ENCODE measurements around the gene ACOT11. TPM values are rescaled to one million over a fixed set of nuclear protein-coding genes. Genes with fewer than 3 reads are reported as not detected.

Gene ACOT11
- polyA plus RNA-seq, 1 of the 3 experiments (the other 2 are of a cell fraction): 6.9 TPM

GRCh38 chr1:54623216-54624007, 75.4 kb downstream of the ACOT11 start, which contains the start of gene FAM151A:
FAM151A (minus strand) TSS chr1:54623525; CDS start chr1:54623395, 130 bp downstream.
- no peaks in the 10 kb centered on the region for H3K9me2 ChIP-seq
- H3K79me2 ChIP-seq (ENCODE audit: insufficient read depth): no peaks in the 10 kb centered on the region
- no peak within 1 kb of the TSS for H2AFZ ChIP-seq (ENCODE audit: low read depth)
- ChIA-PET POLR2A (no interaction called here), CTCF (interaction anchor here (0.7 kb wide), 1 partner anchor 1904 kb away, joined by 3 read pairs; no protein-coding TSS in a partner anchor)
- no peaks in the 10 kb centered on the region for H3K9me3 ChIP-seq
- no peaks in the 10 kb centered on the region for H3F3A ChIP-seq (replicated peaks; ENCODE audit: insufficient read depth)
- H3K27ac ChIP-seq (ENCODE audit: low read depth in 2 of 2, low read length in 1 of 2): no peak within 1 kb of the TSS
- no peaks in the 10 kb centered on the region for H3K27me3 ChIP-seq (ENCODE audit: insufficient read depth)
- peaks cover 0 to 10% of the 10 kb centered on the region in 2 experiments; a peak in 1 of 4 replicates for H3K4me1 ChIP-seq (ENCODE audit: control insufficient read depth in 1 of 2, insufficient read depth in 2 of 2, low read depth in 1 of 2, low read length in 1 of 2)
- H3K4me2 ChIP-seq: no peak within 1 kb of the TSS
- WGBS (ENCODE audit: low lambda C conversion rate): 81% methylated on average over 11 of the region's 18 CpGs
- H3K9ac ChIP-seq: no peak within 1 kb of the TSS
- no peak within 1 kb of the TSS for H3K4me3 ChIP-seq (ENCODE audit: low read depth in 2 of 2, low read length in 1 of 2)
- H4K20me1 ChIP-seq (ENCODE audit: insufficient read depth): no peaks in the 10 kb centered on the region
- DNase-seq: no peak
- H3K36me3 ChIP-seq (replicated peaks in 1 of 2; ENCODE audit: control insufficient read depth in 1 of 2, insufficient read depth in 2 of 2, low read length in 1 of 2): no peaks in the 10 kb centered on the region
- TF ChIP-seq PBX3 (IDR thresholded peaks at IDR 0.05) (no peak), SIN3A (IDR thresholded peaks at IDR 0.05; ENCODE audit: borderline replicate concordance, low read depth, low read length) (no peak), GATA2 (CRISPR knock-in tag; IDR thresholded peaks at IDR 0.05) (0 out of 2 replicates have a peak, but pooled peaks have one; percentile 28)

- Histone ChIP-seq H3K9ac (no peak overlapping the region), H3K79me2 (ENCODE audit: insufficient read depth) (no peaks in the 10 kb centered on the region), H3K9me2 (no peaks in the 10 kb centered on the region), H3K4me1 (ENCODE audit: control insufficient read depth in 1 of 2, insufficient read depth in 2 of 2, low read depth in 1 of 2, low read length in 1 of 2) (peaks cover 0 to 2% of the 10 kb centered on the region in 2 experiments; a peak in 1 of 4 replicates), H3F3A (replicated peaks; ENCODE audit: insufficient read depth) (no peaks in the 10 kb centered on the region), H3K36me3 (replicated peaks in 1 of 2; ENCODE audit: control insufficient read depth in 1 of 2, insufficient read depth in 2 of 2, low read length in 1 of 2) (no peaks in the 10 kb centered on the region), H4K20me1 (ENCODE audit: insufficient read depth) (no peaks in the 10 kb centered on the region), H3K27me3 (ENCODE audit: insufficient read depth) (no peaks in the 10 kb centered on the region), H3K4me2 (no peak overlapping the region), H2AFZ (ENCODE audit: low read depth) (no peak overlapping the region), H3K4me3 (ENCODE audit: low read depth in 2 of 2, low read length in 1 of 2) (no peak overlapping the region), H3K9me3 (no peaks in the 10 kb centered on the region), H3K27ac (ENCODE audit: low read depth in 2 of 2, low read length in 1 of 2) (no peak overlapping the region)
- ChIA-PET CTCF (no interaction called here), POLR2A (no interaction called here)
- WGBS (ENCODE audit: low lambda C conversion rate): 79% methylated on average over 8 of the region's 8 CpGs
- no peak for TF ChIP-seq RFX5 (IDR thresholded peaks at IDR 0.05; ENCODE audit: low read length)
- TF ChIP-seq RAD21 (IDR thresholded peaks at IDR 0.05; ENCODE audit: low read length): no peak
- no peak for TF ChIP-seq NRF1 (IDR thresholded peaks at IDR 0.05; ENCODE audit: low read depth, low read length)
- TF ChIP-seq JUND (IDR thresholded peaks at IDR 0.05): no peak
- no peak for TF ChIP-seq YY1 (IDR thresholded peaks at IDR 0.05; ENCODE audit: low read depth)
- no peak for TF ChIP-seq EZH2phosphoT487 (IDR thresholded peaks at IDR 0.05; ENCODE audit: borderline replicate concordance, low read depth)
- TF ChIP-seq TAF1 (IDR thresholded peaks at IDR 0.05; ENCODE audit: borderline replicate concordance, low read depth, low read length): no peak
- no peak for TF ChIP-seq ELF1 (IDR thresholded peaks at IDR 0.05)
- no peak for TF ChIP-seq MAX (IDR thresholded peaks at IDR 0.05; ENCODE audit: low read depth)
- TF ChIP-seq EP300 (IDR thresholded peaks at IDR 0.05; ENCODE audit: borderline replicate concordance in 1 of 2, low read depth in 1 of 2, low read length in 1 of 2): no peak
- no peak for TF ChIP-seq FOXM1 (IDR thresholded peaks at IDR 0.05; ENCODE audit: low read depth)
- TF ChIP-seq USF1 (IDR thresholded peaks at IDR 0.05; ENCODE audit: borderline replicate concordance, low read depth): no peak
- no peak for TF ChIP-seq REST (IDR thresholded peaks at IDR 0.05; ENCODE audit: low read depth, low read length)
- DNase-seq: no peak
Measured at GRCh38 chr1:54624466-54625464, 76.7 kb downstream of the ACOT11 start.
